Thyroid gland (tissue), 4 donors: Measurements from ENCODE around the gene DTNB. TPM values are rescaled to one million over a fixed set of nuclear protein-coding genes. Genes with fewer than 3 reads are reported as not detected.

Source experiments
- DNase-seq, 2 donors: peaks; one replicate each; pipeline ENCODE4 v3.0.0-alpha.2; 2019
- H3K27ac ChIP-seq, 3 donors: fragments of 200-600 bp; sonication (generic); 1 replicate in 2 of 3; 2 replicates in 1 of 3; pipeline ENCODE4 v1.5.1; 2016 to 2019; ENCODE audit warnings: mild to moderate bottlenecking in 1 of 3, moderate library complexity in 1 of 3
- H3K27me3 ChIP-seq: fragments of 200-600 bp; sonication (generic); one replicate; pipeline ENCODE4 v1.5.1; 2019
- H3K36me3 ChIP-seq, 2 donors: fragments of 200-600 bp; sonication (generic); one replicate each; pipeline ENCODE4 v1.5.1; 2016 to 2019
- H3K4me1 ChIP-seq, 2 donors: fragments of 200-600 bp; sonication (generic); one replicate each; pipeline ENCODE4 v1.5.1; 2017 to 2019
- H3K4me3 ChIP-seq, 3 donors: fragments of 200-600 bp; sonication (generic); replicated peaks in 1 of 3; 1 replicate in 2 of 3; 2 replicates in 1 of 3; pipeline ENCODE4 v1.5.1; 2016; ENCODE audit warnings: mild to moderate bottlenecking in 1 of 3
- H3K9me3 ChIP-seq: fragments of 200-600 bp; sonication (generic); one replicate; pipeline ENCODE4 v1.5.1; 2017
- CTCF ChIP-seq, 6 experiments: fragments of 200-600 bp in 3 of 6; fragments of 450-650 bp in 3 of 6; sonication (generic) in 3 of 6; IDR thresholded peaks; one replicate each; pipeline ENCODE4 v1.5.1; 2016 to 2019; ENCODE audit warnings: antibody characterized with exemption in 6 of 6, mild to moderate bottlenecking in 2 of 6, inconsistent platforms in 1 of 6, moderate library complexity in 1 of 6
- POLR2A ChIP-seq, 2 donors: fragments of 450-650 bp; IDR thresholded peaks; one replicate each; pipeline ENCODE4 v1.6.1; 2017; ENCODE audit warnings: antibody characterized with exemption in 2 of 2, mild to moderate bottlenecking in 2 of 2, moderate library complexity in 1 of 2
- WGBS, 2 donors: methylation state at CpG; one replicate each; pipeline ENCODE4 v1.1.5; 2017; 5-methylcytosine and 5-hydroxymethylcytosine counted together
- intact Hi-C: fragments of 100-400 bp; cut with DNase I; formaldehyde crosslinking; loops from one replicate; pipeline ENCODE4 v1.15.1; 2023
- total RNA-seq, 4 donors: library from RNA; depleted of rRNA; stranded (reverse); fragments of >200 nt; gene quantifications; one replicate each; pipeline ENCODE4 v1.2.3, GENCODE V29; 2016

DTNB gene
- total RNA-seq, 4 donors from 2014 or later, result 38.9 to 75.2 (median 55.5) TPM

- H3K27me3 ChIP-seq, result no peaks in the 10 kb centered on the region
- intact Hi-C loops, result no loop called here
- no peak for DNase-seq
- no peak for TF ChIP-seq CTCF (IDR thresholded peaks at IDR 0.05)
- TF ChIP-seq POLR2A (IDR thresholded peaks at IDR 0.05), result no peak
- peaks cover 25 to 33% of the 10 kb centered on the region in 2 donors for H3K4me1 ChIP-seq
- no peak overlapping the region for H3K27ac ChIP-seq
- no peaks in the 10 kb centered on the region for H3K36me3 ChIP-seq
- no peak overlapping the region for H3K4me3 ChIP-seq
- no peaks in the 10 kb centered on the region for H3K9me3 ChIP-seq
- 89 to 92% methylated on average over 5 of the region's 5 CpGs for WGBS, 2 donors
Measured at GRCh38 chr2:25620077-25620476, 53.3 kb downstream of the DTNB start.

- no peaks in the 10 kb centered on the region for H3K27me3 ChIP-seq
- peaks cover 25 to 33% of the 10 kb centered on the region in 2 donors for H3K4me1 ChIP-seq
- no peaks in the 10 kb centered on the region for H3K36me3 ChIP-seq
- TF ChIP-seq CTCF (IDR thresholded peaks at IDR 0.05) (no peak), POLR2A (IDR thresholded peaks at IDR 0.05) (no peak)
- no peak overlapping the region for H3K4me3 ChIP-seq
- intact Hi-C loops, result no loop called here
- DNase-seq, result no peak
- H3K9me3 ChIP-seq, result no peaks in the 10 kb centered on the region
- H3K27ac ChIP-seq, result peak overlapping the region in 1 of 3 donors; percentile 57
- WGBS, 2 donors, result 83 to 90% methylated on average over 4 of the region's 4 CpGs
Measured at GRCh38 chr2:25619185-25619584, 54.2 kb downstream of the DTNB start.

GRCh38 chr2:25618676-25619075 is 54.7 kb downstream of the DTNB start:
- peak overlapping the region; percentile 18 to 67 (median 57) for H3K27ac ChIP-seq
- no peak for DNase-seq
- 33 to 34% methylated on average over 2 of the region's 2 CpGs for WGBS, 2 donors
- H3K36me3 ChIP-seq, result no peaks in the 10 kb centered on the region
- no peaks in the 10 kb centered on the region for H3K27me3 ChIP-seq
- TF ChIP-seq CTCF (IDR thresholded peaks at IDR 0.05) (no peak), POLR2A (IDR thresholded peaks at IDR 0.05) (no peak)
- intact Hi-C loops, result no loop called here
- no peaks in the 10 kb centered on the region for H3K9me3 ChIP-seq
- H3K4me1 ChIP-seq, result peaks cover 25 to 33% of the 10 kb centered on the region in 2 donors
- no peak overlapping the region for H3K4me3 ChIP-seq

- Histone ChIP-seq H3K9me3 (no peaks in the 10 kb centered on the region), H3K4me1 (peaks cover 25 to 33% of the 10 kb centered on the region in 2 donors), H3K27ac (peak overlapping the region; percentile 18 to 67 (median 57)), H3K36me3 (no peaks in the 10 kb centered on the region), H3K27me3 (no peaks in the 10 kb centered on the region), H3K4me3 (no peak overlapping the region)
- peak; percentile 9 to 22 for DNase-seq
- TF ChIP-seq POLR2A (IDR thresholded peaks at IDR 0.05), result no peak
- no peak for TF ChIP-seq CTCF (IDR thresholded peaks at IDR 0.05)
- intact Hi-C loops, result no loop called here
- WGBS, 2 donors, result 63 to 69% methylated on average over 7 of the region's 7 CpGs
Measured at GRCh38 chr2:25617948-25618646, 55.3 kb downstream of the DTNB start.

GRCh38 chr2:25615920-25616319 is 57.5 kb downstream of the DTNB start:
- intact Hi-C loops, result no loop called here
- Histone ChIP-seq H3K27ac (no peak overlapping the region), H3K9me3 (no peaks in the 10 kb centered on the region), H3K36me3 (no peaks in the 10 kb centered on the region), H3K4me3 (no peak overlapping the region), H3K27me3 (no peaks in the 10 kb centered on the region), H3K4me1 (peaks cover 22 to 30% of the 10 kb centered on the region in 2 donors)
- TF ChIP-seq CTCF (IDR thresholded peaks at IDR 0.05), result no peak
- TF ChIP-seq POLR2A (IDR thresholded peaks at IDR 0.05), result no peak
- no peak for DNase-seq
